Inflammatory macrophage treated with lipopolysaccharide for 1 hour (primary cell): ENCODE results near the gene HNRNPL.
"Not testable (repeated sequence)": the region's sequence is repeated elsewhere in the genome, so short reads cannot be mapped to it uniquely, and the experiment has no call there.

Experiments
- DNase-seq, 2 donors: peaks; one replicate each; pipeline ENCODE4 v3.0.0-alpha.2; 2020 to 2022

Gene HNRNPL

GRCh38 chr19:38849860-38850435, at the start of gene HNRNPL:
HNRNPL (minus strand) TSS chr19:38849986; CDS start chr19:38849966, 20 bp downstream.
- DNase-seq = peak; percentile 100

GRCh38 chr19:38898788-38899446, 49.1 kb upstream of the HNRNPL start:
- peak in 1 of 2 donors; percentile 16 for DNase-seq

- DNase-seq = no peak
Observed at GRCh38 chr19:38894968-38895367, 45.2 kb upstream of the HNRNPL start.

GRCh38 chr19:38893341-38893771, 43.6 kb upstream of the HNRNPL start:
- no peak for DNase-seq

- DNase-seq = no peak
Observed at GRCh38 chr19:38892841-38893240, 43.1 kb upstream of the HNRNPL start.

- DNase-seq = no peak
Observed at GRCh38 chr19:38891771-38892170, 42.0 kb upstream of the HNRNPL start.

- DNase-seq = no peak
Observed at GRCh38 chr19:38890686-38891085, 40.9 kb upstream of the HNRNPL start.

GRCh38 chr19:38889803-38890202, 40.0 kb upstream of the HNRNPL start:
- DNase-seq = no peak

- no peak for DNase-seq
Observed at GRCh38 chr19:38888876-38889275, 39.1 kb upstream of the HNRNPL start.

GRCh38 chr19:38884691-38885090, 34.9 kb upstream of the HNRNPL start:
- DNase-seq = not testable (repeated sequence)

- DNase-seq = no peak
Observed at GRCh38 chr19:38883286-38883685, 33.5 kb upstream of the HNRNPL start.

GRCh38 chr19:38880882-38881609, 31.3 kb upstream of the HNRNPL start:
- DNase-seq = no peak

GRCh38 chr19:38880076-38880881, 30.5 kb upstream of the HNRNPL start:
- no peak for DNase-seq

GRCh38 chr19:38879400-38879751, 29.6 kb upstream of the HNRNPL start:
- no peak for DNase-seq

- no peak for DNase-seq
Observed at GRCh38 chr19:38878575-38879399, 29.0 kb upstream of the HNRNPL start.

- DNase-seq = no peak
Observed at GRCh38 chr19:38877781-38878574, 28.2 kb upstream of the HNRNPL start, which contains the start of gene RINL. RINL (minus strand) TSS chr19:38878275; CDS start chr19:38876742, 1,533 bp downstream.

GRCh38 chr19:38875656-38876395, 26.0 kb upstream of the HNRNPL start:
- no peak for DNase-seq

- not testable (repeated sequence) for DNase-seq
Observed at GRCh38 chr19:38873400-38873799, 23.6 kb upstream of the HNRNPL start.

GRCh38 chr19:38870612-38871011, 20.8 kb upstream of the HNRNPL start:
- no peak for DNase-seq

GRCh38 chr19:38869836-38870607, 20.2 kb upstream of the HNRNPL start:
- DNase-seq = peak; percentile 53 to 72
